Trophoblast cell (in vitro differentiated cells and primary cell): ENCODE measurements around the gene AGT.

Source experiments
- DNase-seq, 2 donors: peaks; one replicate each; pipeline ENCODE4 v3.0.0-alpha.2; 2016
- H2AFZ ChIP-seq: 2 replicates; pipeline ENCODE4 v1.6.1; 2013; ENCODE audit warnings: low read length, moderate library complexity, mild to moderate bottlenecking; ENCODE audit not compliant: insufficient read depth, poor library complexity
- H2AK5ac ChIP-seq: 2 replicates; pipeline ENCODE4 v1.6.1; 2013; ENCODE audit warnings: mild to moderate bottlenecking, low read length
- H2BK120ac ChIP-seq: 2 replicates; pipeline ENCODE4 v1.6.1; 2013; ENCODE audit warnings: low read length, mild to moderate bottlenecking, moderate library complexity; ENCODE audit not compliant: insufficient read depth, poor library complexity
- H2BK12ac ChIP-seq: 2 replicates; pipeline ENCODE4 v1.6.1; 2013; ENCODE audit warnings: mild to moderate bottlenecking, low read length, moderate library complexity
- H2BK5ac ChIP-seq: 2 replicates; pipeline ENCODE4 v1.6.1; 2013; ENCODE audit warnings: low read length, low read depth, moderate library complexity, mild to moderate bottlenecking; ENCODE audit not compliant: poor library complexity
- H3K14ac ChIP-seq: 2 replicates; pipeline ENCODE4 v1.6.1; 2013; ENCODE audit warnings: mild to moderate bottlenecking, low read length
- H3K18ac ChIP-seq: 2 replicates; pipeline ENCODE4 v1.6.1; 2013; ENCODE audit warnings: mild to moderate bottlenecking, low read length
- H3K23ac ChIP-seq: 2 replicates; pipeline ENCODE4 v1.6.1; 2013; ENCODE audit warnings: low read length
- H3K27ac ChIP-seq: 2 replicates; pipeline ENCODE4 v1.5.1; 2013; ENCODE audit warnings: low read depth, mild to moderate bottlenecking, inconsistent platforms, low read length, moderate library complexity
- H3K27me3 ChIP-seq: 2 replicates; pipeline ENCODE4 v1.6.1; 2013; ENCODE audit warnings: inconsistent platforms, mild to moderate bottlenecking, low read length, moderate library complexity; ENCODE audit not compliant: insufficient read depth
- H3K36me3 ChIP-seq, 2 experiments: 1 replicate in 1 of 2; 2 replicates in 1 of 2; pipeline ENCODE4 v1.6.1; 2013; ENCODE audit warnings: low read length in 2 of 2, mild to moderate bottlenecking in 2 of 2, moderate library complexity in 1 of 2; ENCODE audit not compliant: insufficient read depth in 2 of 2, control insufficient read depth in 1 of 2
- H3K4ac ChIP-seq: 2 replicates; pipeline ENCODE4 v1.6.1; 2013; ENCODE audit warnings: low read depth, mild to moderate bottlenecking, low read length, moderate library complexity
- H3K4me1 ChIP-seq, 2 experiments: 1 replicate in 1 of 2; 2 replicates in 1 of 2; pipeline ENCODE4 v1.6.1; 2013; ENCODE audit warnings: low read length in 2 of 2, mild to moderate bottlenecking in 2 of 2, moderate library complexity in 1 of 2; ENCODE audit not compliant: insufficient read depth in 2 of 2, control insufficient read depth in 1 of 2
- H3K4me2 ChIP-seq: 2 replicates; pipeline ENCODE4 v1.6.1; 2013; ENCODE audit warnings: inconsistent platforms, mild to moderate bottlenecking, low read length, moderate library complexity
- H3K4me3 ChIP-seq: 2 replicates; pipeline ENCODE4 v1.5.1; 2013; ENCODE audit warnings: mild to moderate bottlenecking, low read depth, low read length, inconsistent platforms
- H3K79me1 ChIP-seq: one replicate; pipeline ENCODE4 v1.6.1; 2013; ENCODE audit warnings: low read length
- H3K79me2 ChIP-seq: 2 replicates; pipeline ENCODE4 v1.6.1; 2013; ENCODE audit warnings: low read length, mild to moderate bottlenecking; ENCODE audit not compliant: control insufficient read depth, insufficient read depth, poor library complexity
- H3K9ac ChIP-seq: 2 replicates; pipeline ENCODE4 v1.6.1; 2013; ENCODE audit warnings: mild to moderate bottlenecking, low read length
- H3K9me3 ChIP-seq: 2 replicates; pipeline ENCODE4 v1.6.1; 2013; ENCODE audit warnings: low read depth, mild to moderate bottlenecking, control low read depth, inconsistent platforms, low read length; ENCODE audit not compliant: insufficient read depth
- H4K12ac ChIP-seq: 2 replicates; pipeline ENCODE4 v1.6.1; 2013; ENCODE audit warnings: low read depth, mild to moderate bottlenecking, low read length, moderate library complexity
- H4K8ac ChIP-seq: 2 replicates; pipeline ENCODE4 v1.6.1; 2013; ENCODE audit warnings: low read depth, mild to moderate bottlenecking, low read length, moderate library complexity
- H4K91ac ChIP-seq: one replicate; pipeline ENCODE4 v1.6.1; 2013; ENCODE audit warnings: low read depth, mild to moderate bottlenecking, low read length, moderate library complexity
- WGBS: extraction: QIAGEN DNeasy Blood & Tissue Kit; methylation state at CpG from one replicate; pipeline ENCODE4 v1.1.7; 2013; ENCODE audit warnings: missing lambda C conversion rate; ENCODE audit not compliant: insufficient read length, insufficient coverage; ENCODE audit errors: extremely low coverage; 5-methylcytosine and 5-hydroxymethylcytosine counted together

AGT gene

GRCh38 chr1:230749635-230750034 lies 35.7 kb upstream of the AGT start:
- Histone ChIP-seq H3K4me1 (peaks cover 3 to 14% of the 10 kb centered on the region in 2 experiments), H3K79me2 (no peaks in the 10 kb centered on the region), H3K79me1 (peaks cover 7% of the 10 kb centered on the region), H3K27ac (no peak overlapping the region), H3K18ac (no peak overlapping the region), H4K91ac (no peak overlapping the region), H4K12ac (no peak overlapping the region), H4K8ac (no peak overlapping the region), H3K4ac (no peak overlapping the region), H3K9ac (no peak overlapping the region), H3K9me3 (no peaks in the 10 kb centered on the region), H2AK5ac (no peak overlapping the region), H2BK5ac (no peak overlapping the region), H2AFZ (no peak overlapping the region), H2BK120ac (no peak overlapping the region), H3K23ac (no peak overlapping the region), H3K14ac (no peak overlapping the region), H2BK12ac (no peak overlapping the region), H3K36me3 (no peaks in the 10 kb centered on the region), H3K4me2 (no peak overlapping the region), H3K4me3 (no peak overlapping the region), H3K27me3 (no peaks in the 10 kb centered on the region)
- no peak for DNase-seq
- no CpG with 5 or more reads among the region's 3 CpGs for WGBS

DNA sequence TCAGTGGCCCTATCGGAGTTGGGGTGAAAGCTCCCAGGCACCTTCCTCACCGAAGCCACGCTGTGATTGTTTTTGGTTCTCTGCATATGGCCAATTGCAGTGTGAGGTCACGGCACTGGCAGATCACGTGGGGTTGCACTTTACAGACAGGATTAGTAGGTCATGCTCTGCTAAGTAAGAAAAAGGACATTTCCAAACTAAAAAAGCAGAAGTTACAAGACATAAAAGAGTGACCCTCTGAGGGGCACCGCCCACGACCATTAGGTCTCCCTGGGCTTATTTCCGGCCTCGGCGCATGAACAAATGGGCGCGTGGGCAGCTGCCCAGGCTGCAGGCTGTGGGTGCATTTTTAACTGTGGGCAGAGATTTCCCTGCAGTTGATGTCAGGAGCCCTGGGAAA lies 35.2 kb upstream of the AGT start:
- Histone ChIP-seq H2BK12ac (no peak overlapping the region), H2BK120ac (no peak overlapping the region), H3K79me2 (no peaks in the 10 kb centered on the region), H3K18ac (no peak overlapping the region), H4K12ac (no peak overlapping the region), H4K91ac (no peak overlapping the region), H3K27me3 (no peaks in the 10 kb centered on the region), H2BK5ac (no peak overlapping the region), H3K9me3 (no peaks in the 10 kb centered on the region), H3K4me2 (no peak overlapping the region), H4K8ac (no peak overlapping the region), H3K23ac (no peak overlapping the region), H3K14ac (no peak overlapping the region), H3K27ac (no peak overlapping the region), H3K79me1 (peaks cover 8% of the 10 kb centered on the region), H3K4ac (no peak overlapping the region), H3K4me3 (peak overlapping the region; percentile 50), H2AK5ac (no peak overlapping the region), H2AFZ (no peak overlapping the region), H3K36me3 (no peaks in the 10 kb centered on the region), H3K9ac (no peak overlapping the region), H3K4me1 (peaks cover 5 to 16% of the 10 kb centered on the region in 2 experiments)
- DNase-seq = no peak
- no CpG with 5 or more reads among the region's 12 CpGs for whole genome bisulfite sequencing

- no peak overlapping the region for H3K23ac ChIP-seq
- H4K12ac ChIP-seq = no peak overlapping the region
- DNase-seq = no peak
Observed at GRCh38 chr1:230747890-230748800, 34.2 kb upstream of the AGT start.

DNA sequence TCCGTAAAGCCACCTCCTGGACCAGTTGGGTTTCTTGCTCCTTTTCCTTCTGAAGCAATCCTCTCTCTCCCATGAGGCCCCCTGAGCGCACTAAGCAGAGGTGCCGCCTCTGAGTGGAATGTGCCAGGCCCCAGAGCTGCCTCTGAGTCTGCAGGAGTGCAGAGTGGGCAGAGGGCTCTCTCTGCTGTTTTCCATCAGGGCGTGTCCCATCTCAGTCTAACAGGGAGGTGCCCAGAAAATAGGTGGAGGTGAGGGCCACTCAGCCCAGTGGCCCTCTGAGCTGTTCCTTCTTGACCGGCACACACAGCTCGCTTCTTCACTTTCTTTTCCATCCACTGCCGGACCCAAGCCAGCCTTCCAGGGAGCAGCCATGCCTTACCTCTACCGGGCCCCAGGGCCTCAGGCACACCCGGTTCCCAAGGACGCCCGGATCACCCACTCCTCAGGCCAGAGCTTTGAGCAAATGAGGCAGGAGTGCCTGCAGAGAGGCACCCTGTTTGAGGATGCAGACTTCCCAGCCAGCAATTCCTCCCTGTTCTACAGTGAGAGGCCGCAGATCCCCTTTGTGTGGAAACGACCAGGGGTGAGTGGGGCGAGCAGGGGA lies 33.3 kb upstream of the AGT start, which contains the start of gene CAPN9:
Gene CAPN9, plus strand, starts transcription at position 262 of the 604 bp plus-strand sequence. Its CDS starts 109 bp downstream, at position 371.
- H2AFZ ChIP-seq = no peak within 1 kb of the TSS
- H3K4me1 ChIP-seq = peaks cover 5 to 9% of the 10 kb centered on the region in 2 experiments
- no peak for DNase-seq
- no CpG with 5 or more reads among the region's 14 CpGs for WGBS
- H3K23ac ChIP-seq = no peak within 1 kb of the TSS
- H3K27ac ChIP-seq = no peak within 1 kb of the TSS
- H2BK120ac ChIP-seq = no peak within 1 kb of the TSS
- H3K36me3 ChIP-seq = no peaks in the 10 kb centered on the region
- H3K18ac ChIP-seq = no peak within 1 kb of the TSS
- no peaks in the 10 kb centered on the region for H3K9me3 ChIP-seq
- H3K27me3 ChIP-seq = no peaks in the 10 kb centered on the region
- H2BK12ac ChIP-seq = no peak within 1 kb of the TSS
- no peaks in the 10 kb centered on the region for H3K79me2 ChIP-seq
- H3K14ac ChIP-seq = no peak within 1 kb of the TSS
- no peak within 1 kb of the TSS for H2BK5ac ChIP-seq
- no peak within 1 kb of the TSS for H4K12ac ChIP-seq
- no peak within 1 kb of the TSS for H2AK5ac ChIP-seq
- H3K9ac ChIP-seq = no peak within 1 kb of the TSS
- no peak within 1 kb of the TSS for H3K4me2 ChIP-seq
- H4K91ac ChIP-seq = no peak within 1 kb of the TSS
- peaks cover 1% of the 10 kb centered on the region for H3K79me1 ChIP-seq
- H3K4me3 ChIP-seq = no peak within 1 kb of the TSS
- no peak within 1 kb of the TSS for H4K8ac ChIP-seq
- H3K4ac ChIP-seq = no peak within 1 kb of the TSS

More at GRCh38 chr1:230747890-230748800, 34.2 kb upstream of the AGT start:
- peaks cover 5 to 15% of the 10 kb centered on the region in 2 experiments for H3K4me1 ChIP-seq
- H3K9me3 ChIP-seq = no peaks in the 10 kb centered on the region
- H4K8ac ChIP-seq = no peak overlapping the region
- no peak overlapping the region for H2BK12ac ChIP-seq
- no peak overlapping the region for H4K91ac ChIP-seq
- no peaks in the 10 kb centered on the region for H3K79me2 ChIP-seq
- no peak overlapping the region for H3K4me2 ChIP-seq
- no peak overlapping the region for H3K4me3 ChIP-seq
- no peak overlapping the region for H2BK5ac ChIP-seq
- WGBS = no CpG with 5 or more reads among the region's 16 CpGs
- no peak overlapping the region for H3K27ac ChIP-seq
- no peak overlapping the region for H3K9ac ChIP-seq
- no peak overlapping the region for H3K14ac ChIP-seq
- H3K79me1 ChIP-seq = peaks cover 4% of the 10 kb centered on the region
- H2AFZ ChIP-seq = no peak overlapping the region
- no peak overlapping the region for H3K4ac ChIP-seq
- no peak overlapping the region for H2AK5ac ChIP-seq
- H3K36me3 ChIP-seq = no peaks in the 10 kb centered on the region
- H3K18ac ChIP-seq = no peak overlapping the region
- no peak overlapping the region for H2BK120ac ChIP-seq
- H3K27me3 ChIP-seq = no peaks in the 10 kb centered on the region
